Activated T-cell treated with anti-CD3 and anti-CD28 coated beads for 1 hour (primary cell): ENCODE data around the gene LSP1.

Experiments used
- DNase-seq: peaks from one replicate; pipeline ENCODE4 v3.0.0-alpha.2; 2020; ENCODE audit warnings: low read depth

LSP1 gene

DNA sequence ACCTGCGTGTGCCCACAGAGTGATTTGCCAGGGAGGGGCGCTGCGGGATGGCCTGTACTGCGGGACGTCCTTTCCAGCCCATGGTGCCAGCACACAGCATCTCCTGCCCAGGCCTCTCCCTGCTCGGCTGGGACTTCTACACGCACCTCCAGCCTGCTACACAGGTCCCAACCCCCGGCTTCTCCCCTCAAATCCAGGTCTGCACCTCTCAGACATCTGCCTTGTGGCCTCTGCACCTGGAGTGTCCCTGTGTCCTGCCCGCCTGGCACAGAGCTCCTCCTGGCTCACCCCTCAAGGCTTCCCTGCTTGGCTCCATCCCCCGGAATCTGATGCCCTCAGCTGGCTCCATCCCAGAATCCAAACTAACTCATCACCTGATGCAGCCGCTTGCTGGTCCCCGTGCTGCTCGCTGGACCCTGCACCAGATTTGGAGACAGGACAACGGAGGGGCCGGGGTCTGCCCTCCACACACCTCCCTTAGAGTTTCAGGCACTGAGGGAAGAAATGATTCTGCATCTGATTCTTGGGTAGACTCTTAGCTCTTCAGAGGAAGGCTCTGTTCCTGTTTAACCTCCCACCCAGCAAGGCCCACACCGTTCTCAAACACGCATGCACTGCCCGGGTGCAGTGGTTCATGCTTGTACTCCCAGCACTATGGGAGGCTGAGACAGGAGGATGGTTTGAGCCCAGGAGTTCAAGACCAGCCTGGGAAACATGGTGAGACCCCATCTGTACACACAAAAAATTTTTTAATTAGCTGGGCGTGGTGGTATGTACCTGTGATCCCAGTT is 4.0 kb upstream of the LSP1 start:
- no peak for DNase-seq

DNA sequence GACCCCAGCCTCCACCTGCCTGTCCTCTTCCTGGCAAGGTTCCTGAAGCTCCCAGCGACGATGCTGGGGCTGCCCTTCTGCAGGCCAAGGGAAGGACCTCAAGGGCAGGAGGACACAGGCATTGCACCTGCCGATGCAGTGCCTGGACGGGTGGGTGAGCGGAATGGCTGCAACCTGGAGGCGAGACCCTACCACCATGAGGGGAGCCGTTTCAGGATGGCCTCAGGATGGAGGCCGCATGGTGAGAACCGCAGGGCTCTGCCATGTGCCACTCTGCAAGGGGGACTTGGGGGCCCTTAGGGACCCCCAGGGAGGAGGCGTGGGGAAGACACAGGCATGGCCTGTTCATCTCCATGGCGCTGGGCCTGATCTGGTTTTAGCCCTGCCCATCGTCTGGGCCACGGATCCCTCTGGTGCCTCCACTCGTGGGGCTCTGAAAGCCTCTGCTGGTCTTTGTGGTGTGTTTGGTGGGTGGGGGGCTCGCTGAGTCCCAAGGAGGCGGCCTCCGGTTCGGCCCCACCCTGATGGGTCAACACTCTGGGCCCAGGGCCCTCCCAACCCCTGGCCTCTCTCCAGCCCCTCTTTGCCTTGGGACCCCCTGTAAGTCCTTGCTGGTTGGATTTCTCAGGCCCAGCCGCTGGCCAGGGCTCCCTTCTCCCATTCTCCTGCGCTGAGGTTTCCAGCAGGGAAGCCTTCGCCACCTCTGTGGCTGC is 1.3 kb upstream of the LSP1 start:
- no peak for DNase-seq

DNA sequence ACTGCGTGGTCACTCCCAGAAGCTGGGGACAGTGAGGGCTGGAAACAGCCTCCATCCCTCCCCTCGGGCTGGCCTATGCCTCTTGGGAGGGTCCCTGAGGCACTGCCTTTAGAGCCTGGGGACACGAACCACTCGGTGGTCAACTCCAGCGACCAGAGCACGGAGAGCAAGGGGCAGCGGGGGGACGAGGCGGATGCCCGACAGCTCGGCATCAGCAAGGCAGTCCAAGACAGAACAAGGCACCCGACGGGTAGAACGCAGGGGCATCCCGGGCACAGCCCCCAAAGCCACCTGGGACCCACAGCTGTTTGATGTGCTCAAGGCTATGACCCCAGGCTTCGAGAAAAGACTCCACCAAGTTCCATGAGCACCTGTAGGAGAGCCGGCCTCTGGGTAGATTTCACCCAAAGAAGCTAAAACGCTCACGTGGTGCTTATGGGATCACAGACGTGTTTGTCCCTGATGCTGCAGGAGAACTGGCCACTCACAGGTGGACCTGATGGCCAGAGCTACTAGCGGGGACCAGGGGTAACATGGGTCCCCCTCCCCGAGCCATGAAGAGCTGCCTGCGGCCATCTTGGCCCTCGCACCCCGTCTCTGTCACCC is 510 bp upstream of the LSP1 start:
- DNase-seq = no peak

DNA sequence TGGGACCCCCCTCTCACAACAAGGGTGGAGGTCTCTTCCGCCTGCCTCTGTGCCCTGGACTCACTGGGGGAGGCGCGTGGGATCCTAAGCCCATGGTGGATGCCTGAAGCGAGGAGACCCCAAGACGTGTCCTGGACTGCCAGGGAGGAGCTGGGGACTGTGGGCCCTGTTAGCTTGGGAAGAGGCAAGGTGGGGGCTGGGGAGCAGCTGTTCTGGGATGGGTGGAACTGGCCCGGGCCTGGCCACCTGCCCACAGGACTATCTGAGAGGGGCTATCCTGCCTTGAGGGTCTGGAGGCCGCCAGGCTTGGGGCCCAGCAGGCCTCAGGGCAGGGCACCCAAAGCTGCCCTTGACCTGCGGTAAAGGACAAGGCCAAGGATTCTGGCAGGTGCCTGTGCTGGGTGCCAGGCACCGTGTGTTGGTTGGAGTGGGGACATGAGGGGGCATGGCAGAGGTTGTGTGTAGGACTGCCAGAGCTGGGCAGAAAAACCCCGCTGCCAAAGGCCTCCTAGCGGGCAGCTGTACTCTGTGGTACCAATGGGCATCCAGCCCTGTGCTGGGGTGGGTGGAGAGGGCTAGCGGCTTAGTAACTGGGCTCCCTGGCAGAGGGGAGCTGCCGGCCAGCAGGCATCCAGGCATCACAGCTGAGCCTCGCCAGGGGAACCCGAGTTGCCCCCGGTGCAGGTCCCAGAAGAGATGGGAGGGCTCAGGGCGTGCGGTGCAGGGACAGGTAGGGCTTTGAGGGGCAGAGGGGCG is 670 bp downstream of the LSP1 start:
- DNase-seq = no peak

DNA sequence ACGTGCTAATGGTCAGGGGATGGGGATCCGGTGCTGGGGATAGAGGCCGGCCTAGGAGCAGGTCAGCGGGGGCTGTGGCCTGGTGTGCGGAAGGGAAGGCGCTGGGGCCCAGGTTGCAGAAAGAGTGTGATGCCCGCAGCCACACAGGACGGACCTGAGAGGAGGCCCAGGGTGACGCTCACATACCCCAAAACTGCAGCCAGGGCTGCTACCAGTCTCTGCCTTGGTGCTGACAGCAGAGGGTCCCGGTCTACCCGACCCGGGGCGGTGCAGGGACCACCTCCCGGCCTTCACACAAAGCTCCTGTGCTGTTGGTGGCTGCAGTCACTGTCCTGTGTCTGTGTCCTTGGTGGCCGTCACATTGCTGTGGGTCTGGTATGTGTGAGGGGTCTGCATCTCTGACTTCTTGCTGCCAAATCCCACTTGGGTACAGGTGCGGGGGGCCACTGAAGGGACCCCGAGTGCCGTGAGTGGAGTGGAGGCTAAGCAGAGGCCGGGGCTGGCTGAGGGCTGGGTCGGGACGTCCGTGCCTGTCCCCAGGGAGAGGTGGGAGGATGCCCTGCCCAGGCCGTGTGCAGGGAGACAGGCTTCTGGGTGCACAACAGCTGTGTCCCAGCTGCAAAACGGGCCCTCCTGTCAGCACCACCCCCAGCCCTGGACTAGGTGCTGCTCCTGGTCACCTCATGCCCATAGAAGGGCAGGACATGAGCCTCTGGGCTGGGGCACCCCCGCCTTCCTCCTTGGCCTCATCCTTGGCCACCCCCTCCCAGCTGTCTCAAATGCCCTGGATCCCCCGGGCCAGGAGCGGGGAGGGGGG is 1.5 kb downstream of the LSP1 start:
- no peak for DNase-seq

DNA sequence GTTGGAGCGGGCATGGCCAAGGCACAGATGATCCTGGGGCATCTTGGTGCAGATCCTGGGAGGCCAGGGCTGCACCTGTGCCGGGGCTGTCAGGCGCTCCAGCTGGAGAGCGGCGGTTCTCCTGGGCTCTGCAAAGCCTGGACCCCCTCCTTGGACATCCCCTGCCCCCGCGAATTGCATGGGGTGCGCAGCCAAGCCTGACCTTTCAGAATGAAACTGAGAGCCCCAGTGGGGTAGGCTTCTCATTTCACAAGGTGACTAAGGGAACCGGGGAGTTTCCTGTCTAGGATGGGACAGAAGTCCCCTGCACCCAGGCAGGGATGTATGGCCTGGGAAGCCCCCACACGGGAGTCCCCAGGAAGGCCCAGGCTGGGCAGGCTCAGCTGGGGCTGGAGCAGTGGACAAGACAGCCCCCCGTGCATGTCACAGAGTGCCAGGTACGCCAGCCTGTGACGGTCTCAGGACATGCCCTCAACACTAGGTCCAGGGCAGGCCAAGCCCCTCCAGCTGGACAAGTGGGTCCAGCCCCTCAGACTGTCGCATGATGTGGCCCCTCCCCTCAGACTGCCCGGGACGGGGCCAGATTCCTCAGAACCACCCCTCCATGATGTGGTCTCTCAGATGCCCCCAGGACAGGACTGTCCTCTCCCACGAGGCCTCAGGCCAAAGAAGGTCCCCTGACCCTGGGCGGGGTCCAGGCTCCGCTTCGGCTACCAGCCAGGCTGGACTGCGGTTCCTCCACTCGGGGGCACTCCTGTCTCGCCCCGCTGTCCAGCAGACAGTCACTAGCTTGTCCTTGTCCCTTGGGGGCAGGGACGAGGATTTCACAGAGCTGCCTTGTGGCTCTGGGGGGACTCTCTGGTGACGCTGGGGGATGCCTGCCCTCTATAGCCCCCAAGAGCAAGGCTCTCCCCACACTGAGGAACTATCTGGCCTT is 2.3 kb downstream of the LSP1 start:
- DNase-seq = no peak

DNA sequence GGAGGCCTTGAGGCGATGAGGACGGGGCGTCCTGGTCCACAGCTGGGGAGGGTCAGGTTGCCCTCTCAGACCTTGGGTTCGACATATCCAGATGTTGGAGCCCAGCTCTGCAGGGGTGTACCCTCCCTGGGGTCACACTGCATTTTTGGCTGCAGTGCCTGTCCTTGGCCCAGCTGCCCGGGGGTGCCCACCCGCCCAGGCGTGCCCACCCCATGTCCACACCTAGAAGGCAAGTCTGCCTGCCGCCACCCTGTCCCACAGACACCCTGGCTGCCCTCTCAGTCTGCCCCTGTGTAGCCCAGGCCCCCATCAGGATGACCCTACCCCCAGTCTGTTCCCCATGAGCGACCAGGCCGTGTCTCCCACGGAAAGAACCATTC is 3.0 kb downstream of the LSP1 start:
- DNase-seq = no peak

DNA sequence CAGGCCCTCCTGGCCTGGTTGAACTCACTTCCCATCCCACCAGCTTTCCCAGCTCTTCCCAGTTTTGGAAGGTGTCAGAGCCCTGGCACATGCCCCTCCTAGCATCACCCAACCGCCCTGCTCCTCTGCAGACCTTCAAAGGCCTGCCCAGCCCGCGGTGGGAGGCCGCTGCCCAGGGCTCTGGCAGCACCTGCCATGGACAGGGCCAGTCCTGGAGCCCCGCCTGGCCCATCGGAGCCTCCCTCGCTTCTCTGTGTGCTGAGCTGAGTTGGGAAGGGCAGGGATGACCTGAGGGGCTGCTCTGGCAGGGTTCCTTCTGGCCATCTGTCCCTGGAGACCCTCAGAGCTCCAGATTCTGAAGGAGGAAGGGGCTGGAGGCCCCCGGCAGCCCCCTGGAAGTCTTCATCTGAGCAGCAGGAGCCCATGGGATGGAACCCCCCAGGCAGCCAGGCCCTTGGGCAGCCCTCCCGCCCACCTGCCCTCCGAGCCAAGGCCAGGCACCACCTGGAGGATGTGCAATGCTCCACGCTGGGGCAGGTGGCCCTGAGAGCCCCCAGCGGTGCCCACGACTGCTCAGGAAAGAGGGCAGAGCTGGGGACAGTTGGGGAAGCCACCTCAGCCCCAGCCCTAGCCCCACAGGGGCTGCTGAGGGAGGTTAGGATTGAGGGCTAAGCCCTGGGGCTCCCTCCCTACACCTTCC is 3.6 kb downstream of the LSP1 start:
- no peak for DNase-seq

DNA sequence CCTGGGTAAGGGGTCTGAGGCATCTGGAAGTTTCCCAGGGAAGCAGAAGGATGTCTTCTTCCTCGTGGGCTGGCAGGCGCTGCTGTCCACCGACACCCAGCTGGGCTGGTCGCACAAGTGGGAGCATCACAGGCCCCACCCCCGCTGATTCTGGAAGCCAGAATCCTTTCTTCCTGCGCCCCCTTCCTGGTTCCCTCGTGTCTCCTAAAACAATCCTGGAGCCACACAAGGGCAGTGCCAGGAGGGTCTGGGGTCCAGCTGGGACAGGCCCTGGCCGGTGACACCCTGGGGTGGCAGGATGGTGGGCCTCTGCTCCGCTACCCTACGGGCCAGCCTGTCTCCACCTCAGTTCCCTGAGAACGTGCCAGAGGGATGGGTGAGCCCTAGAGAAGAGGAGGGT is 4.2 kb downstream of the LSP1 start:
- DNase-seq = no peak

DNA sequence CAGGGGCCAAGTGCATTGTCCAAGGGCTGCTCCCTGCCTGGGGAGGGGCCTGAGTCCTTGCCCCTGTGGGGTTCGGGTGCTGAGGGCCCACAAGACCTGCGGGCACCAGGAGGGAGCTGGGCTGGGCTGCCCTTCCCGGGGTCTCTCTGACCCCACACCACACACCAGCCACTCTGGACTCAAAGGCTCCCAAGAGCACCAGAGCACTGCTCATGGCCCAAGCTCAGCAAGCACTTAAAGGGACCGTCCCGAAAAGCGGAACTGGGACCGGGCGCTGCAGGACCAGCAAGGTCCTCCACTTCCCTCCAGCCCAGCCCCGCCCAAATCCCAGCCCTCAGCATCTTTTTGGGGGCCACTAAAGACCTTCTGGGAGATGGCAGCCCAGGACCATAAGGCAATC is 5.3 kb downstream of the LSP1 start:
- no peak for DNase-seq

DNA sequence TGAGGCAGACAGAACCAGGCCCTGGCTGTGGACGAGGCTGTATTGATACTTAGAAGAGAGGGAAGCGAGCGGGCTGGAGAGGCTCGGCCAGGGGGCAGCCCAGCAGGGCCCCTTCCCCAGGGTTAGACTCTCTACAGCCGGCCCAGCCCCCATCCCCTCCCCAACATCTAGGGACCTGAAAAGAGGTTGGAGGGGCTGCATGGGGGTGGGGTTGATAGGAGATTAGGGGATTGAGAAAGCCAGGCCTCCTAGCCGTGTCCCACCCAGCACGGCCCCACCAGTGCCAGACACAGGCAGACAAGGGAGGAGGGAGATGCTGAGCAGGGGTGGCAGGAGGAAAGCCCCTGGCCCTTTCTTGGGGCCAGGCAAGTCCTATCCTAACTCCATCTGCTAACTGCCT is 5.7 kb downstream of the LSP1 start:
- no peak for DNase-seq

DNA sequence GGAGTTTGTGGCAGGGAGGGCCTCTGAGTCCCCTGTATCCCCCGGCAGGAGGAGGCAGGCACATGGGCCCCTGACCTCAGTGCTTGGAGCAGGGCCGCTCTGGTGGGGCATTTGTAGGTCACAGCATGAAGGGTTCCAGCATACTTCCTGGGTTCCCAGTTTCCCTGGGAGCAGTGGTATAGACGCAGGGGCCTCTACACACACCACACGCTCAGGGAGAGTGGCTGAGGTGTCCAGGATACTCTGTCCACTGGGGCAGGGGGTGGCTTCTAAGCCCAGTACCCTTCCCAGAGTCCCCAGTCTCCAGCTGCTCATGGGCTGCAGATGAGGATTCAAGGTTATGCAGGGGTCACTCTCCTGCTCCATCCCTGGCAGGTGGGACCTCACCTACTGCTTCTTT is 6.1 kb downstream of the LSP1 start:
- DNase-seq = no peak

DNA sequence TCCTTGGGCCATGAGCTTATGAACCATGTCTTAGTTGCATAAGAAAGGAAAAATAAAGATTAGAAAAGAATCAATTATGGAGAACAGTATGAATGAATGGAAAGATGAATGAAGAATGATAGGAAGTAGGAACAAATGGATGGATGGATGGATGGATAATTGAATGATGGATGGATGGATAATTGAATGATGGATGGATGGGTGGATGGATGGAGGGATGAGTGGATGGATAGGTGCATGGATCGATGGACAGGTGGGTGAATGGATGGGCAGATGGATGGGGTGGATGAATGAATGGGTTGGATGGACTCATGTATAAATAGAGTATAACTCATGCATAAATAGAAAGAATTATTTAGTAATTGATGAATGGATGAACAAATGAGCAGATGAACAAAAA is 7.2 kb downstream of the LSP1 start:
- no peak for DNase-seq

DNA sequence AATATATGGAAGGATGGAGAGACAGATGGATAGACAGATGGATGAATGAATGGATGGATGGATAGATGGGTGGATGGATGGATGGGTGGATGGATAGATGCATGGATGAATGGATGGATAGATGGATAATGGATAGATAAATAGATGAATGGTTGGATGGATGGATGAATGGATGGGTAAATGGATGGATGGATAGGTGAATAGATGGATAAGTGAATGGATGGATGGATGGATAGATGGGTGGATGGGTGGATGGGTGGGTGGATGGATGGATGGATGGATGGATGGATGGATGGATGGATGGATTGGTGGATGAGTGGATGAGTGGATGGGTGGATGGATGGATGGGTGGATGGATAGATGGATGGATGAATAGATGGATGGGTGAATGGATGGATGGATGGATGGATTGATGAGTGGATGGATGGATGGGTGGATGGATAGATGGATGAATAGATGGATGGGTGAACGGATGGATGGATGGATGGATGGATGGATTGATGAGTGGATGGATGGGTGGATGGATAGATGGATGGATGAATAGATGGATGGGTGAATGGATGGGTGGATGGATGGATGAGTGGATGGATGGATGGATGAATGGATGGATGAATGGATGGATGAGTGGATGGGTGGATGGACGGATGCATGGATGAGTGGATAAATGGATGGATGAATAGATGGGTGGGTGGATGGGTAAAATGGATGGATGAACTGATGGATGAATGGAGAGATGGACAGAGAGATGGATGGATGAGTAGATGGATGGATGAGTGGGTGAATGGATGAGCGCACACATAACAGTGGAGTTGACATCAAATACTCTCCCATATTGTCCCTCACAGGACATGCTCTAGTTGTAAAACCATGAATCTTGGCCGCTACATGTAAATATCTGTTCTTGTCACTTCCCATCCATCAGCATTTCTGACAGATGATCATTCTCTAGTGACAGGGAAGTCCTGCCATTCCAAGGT is 8.8 kb downstream of the LSP1 start:
- DNase-seq = no peak

DNA sequence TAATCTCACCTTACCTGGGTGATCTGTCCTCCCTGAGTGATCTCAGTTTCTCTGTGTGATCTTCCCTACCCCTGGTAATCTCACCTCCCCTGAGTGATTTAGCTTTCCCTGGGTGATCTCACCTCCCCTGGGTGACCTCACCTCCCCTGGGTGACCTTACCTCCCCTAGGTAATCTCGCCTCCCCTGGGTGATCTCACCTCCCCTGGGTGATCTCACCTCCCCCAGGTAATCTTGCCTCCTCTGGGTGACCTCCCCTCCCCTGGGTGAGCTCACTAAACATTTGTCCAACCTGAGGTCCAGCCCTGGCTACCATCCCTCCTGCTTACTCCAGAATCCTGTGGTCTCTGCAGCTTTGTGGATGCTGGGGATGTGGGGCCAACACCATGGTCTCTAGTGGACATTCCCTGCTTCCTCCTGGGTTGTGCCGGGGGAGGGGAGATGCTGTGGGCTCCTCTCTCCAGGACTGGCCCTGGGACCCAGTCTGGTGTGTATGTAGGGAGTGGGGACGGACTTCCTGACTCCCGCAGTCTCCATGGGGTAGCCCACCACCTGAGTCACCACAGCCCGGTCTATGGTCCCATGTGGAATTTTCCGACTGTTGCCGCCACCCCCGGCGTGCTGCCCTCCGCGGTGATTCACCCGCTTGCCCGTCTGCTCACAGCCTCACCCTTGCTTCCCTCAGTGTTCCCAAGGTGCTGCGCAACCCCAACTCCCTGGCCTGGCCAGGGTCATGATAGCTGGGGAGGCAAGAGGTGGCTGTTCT is 9.9 kb downstream of the LSP1 start:
- DNase-seq = no peak

DNA sequence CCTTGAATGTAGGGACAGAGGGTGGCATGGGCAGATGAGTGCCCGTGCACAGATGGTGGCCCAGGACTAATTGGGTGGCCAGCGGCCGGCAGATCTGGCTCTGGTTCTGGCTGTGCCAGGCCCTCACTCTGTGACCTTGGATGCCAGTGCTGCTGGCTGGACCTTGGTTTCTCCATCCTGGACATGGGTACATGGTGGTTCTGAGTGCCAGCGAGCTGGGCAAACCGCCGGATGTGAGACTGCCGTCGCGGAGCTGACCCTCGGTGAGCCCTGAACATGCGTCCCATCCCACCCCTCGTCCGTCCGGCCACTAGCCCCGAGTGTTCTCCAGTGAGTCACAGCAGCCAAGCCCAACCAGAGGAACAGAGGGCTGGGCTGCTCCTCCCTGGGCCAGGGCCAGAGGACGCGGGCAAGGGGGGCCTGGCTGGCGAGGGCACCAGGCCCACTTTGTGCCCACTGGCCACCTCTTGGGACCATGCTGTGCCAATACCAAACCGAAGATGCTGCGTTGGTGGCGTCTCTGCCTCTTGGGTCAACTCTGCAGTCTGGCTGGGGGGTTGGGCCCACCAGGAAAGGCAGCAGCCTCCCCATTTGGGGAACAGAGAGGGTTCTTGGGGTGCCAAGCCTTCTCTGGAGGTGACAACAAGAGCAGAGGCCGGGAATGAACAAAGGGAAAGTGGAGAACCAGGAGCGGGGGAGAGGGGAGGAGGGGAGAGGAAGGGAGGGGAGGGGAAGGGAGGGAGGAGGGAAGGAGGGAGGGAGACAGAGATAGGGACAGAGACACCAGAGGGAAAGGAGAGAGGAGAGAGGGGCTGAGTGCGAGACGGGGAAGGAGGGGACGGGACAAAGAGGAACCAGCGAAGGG is 10.7 kb downstream of the LSP1 start:
- no peak for DNase-seq

DNA sequence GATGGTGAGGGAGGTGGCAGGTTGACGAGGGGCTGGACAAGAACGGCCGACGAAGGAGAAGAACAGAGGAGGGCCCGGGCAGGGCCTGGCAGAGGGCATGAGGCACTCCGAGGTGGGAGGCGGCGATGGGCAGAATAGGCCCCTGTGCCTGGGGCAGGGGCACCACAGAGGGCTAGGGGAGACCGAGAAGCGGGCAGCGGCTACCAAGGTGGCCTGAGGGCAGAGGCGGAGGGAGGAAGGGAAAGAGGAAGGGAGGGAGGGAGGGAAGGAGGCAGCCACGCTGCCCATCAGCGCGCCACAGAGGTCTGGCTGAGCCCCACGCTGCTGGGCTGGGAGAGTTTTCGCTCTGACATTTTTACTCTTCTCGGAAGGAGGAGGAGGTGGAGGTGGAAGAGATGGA is 11.3 kb downstream of the LSP1 start:
- no peak for DNase-seq
